NCI-H510A (cell line): ENCODE results near the gene SMIM10L2A.
"Not testable (repeated sequence)": the region's sequence is repeated elsewhere in the genome, so short reads cannot be mapped to it uniquely, and the experiment has no call there.

Experiments
- DNase-seq: peaks from one replicate; lab custom pipeline; 2025; lab: John Stamatoyannopoulos, UW

Gene SMIM10L2A

DNA sequence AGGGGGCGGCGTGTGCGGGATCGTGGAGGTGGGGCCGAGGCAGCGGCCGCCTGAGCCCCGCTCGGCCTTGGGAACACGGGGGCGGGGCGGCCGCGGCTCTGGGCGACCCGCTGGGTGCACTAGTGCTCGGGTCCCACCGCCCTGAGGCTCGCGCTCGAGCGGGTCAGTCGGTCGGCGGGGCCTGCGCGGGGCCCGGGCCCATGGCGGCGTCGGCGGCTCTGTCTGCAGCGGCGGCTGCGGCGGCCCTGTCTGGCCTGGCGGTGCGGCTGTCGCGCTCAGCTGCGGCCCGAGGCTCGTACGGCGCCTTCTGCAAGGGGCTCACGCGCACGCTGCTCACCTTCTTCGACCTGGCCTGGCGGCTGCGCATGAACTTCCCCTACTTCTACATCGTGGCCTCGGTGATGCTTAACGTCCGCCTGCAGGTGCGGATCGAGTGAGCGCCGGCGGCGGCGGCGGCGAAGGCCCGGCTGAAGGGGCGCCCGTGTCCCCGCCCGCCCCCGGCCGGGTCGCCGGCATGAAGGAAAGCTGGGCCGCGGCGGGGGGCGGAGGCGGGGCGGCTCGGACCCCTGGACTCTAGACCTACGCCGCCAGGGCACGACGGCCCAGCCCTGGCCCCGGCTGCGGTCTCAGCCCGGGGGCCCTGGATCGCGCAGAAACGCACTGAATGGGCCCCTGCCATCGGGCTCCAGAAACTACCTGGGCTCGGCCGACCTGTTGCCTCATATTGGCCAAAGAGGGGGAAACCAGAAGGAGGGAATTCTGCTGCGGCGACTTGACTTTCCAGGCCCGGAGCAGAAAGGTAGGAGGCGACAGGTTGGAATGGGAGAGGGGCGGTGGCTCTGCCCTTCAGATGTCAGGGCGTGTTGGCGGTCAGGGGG, at the start of gene SMIM10L2A:
SMIM10L2A (plus strand) TSS at position 13 of the 878 bp plus-strand sequence; CDS start at position 201, 188 bp downstream.
- DNase-seq, result no peak

DNA sequence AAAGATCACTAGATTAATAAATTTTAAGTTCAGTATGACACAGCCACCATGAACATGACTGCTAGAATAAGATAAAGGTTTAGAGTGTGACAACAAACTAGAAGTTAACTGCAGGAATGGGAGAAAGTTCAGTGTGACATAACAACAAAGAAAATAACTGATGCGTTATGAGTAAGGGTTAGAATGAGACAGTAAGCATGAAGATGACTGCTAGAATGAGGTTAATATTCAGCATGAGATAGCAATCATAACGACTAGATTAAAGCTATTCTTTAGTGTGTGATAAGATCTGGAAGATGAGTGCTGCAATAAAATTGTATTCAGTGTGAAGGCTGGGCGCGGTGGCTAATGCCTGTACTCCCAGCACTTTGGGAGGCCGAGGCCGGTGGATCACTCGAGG, 48.4 kb upstream of the SMIM10L2A start:
- no peak for DNase-seq

DNA sequence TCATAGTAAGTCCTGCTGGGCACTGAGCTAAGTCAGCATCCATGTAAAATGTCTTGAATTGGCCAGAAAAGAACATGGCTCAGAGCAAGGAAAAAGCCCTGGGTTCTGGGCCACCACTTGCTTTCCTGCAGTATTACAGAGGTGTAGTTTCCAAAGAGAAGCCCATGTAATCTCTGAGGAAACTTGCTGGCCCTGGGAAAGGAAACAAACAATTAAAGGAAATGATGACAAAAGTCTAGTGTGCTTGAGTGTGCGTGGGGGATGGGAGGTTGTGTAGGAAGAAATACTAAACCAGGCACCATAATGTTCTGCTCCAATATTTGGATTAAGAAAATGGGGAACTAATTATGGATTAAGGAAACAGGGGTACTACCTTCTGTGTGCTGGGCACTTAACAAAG, 39.5 kb upstream of the SMIM10L2A start:
- DNase-seq, result no peak

DNA sequence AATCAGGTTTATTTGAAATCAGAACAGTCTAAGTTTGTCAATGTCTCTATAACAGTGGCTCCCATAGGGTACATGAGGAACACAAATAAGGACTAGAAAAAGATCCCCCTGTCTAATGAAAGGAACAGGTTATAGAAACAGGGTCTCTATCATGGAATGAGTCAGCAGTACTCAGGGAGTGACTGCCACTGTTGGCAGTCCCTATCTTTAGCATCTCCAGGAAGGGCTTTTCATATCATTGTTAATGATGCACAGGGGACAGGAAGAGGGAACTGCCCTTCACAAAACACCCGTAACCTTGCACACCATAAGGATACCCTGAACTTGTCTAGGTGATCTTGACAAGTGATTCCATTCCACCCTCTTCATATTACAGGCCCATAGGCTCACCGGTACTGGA, 38.5 kb upstream of the SMIM10L2A start:
- DNase-seq, result no peak

DNA sequence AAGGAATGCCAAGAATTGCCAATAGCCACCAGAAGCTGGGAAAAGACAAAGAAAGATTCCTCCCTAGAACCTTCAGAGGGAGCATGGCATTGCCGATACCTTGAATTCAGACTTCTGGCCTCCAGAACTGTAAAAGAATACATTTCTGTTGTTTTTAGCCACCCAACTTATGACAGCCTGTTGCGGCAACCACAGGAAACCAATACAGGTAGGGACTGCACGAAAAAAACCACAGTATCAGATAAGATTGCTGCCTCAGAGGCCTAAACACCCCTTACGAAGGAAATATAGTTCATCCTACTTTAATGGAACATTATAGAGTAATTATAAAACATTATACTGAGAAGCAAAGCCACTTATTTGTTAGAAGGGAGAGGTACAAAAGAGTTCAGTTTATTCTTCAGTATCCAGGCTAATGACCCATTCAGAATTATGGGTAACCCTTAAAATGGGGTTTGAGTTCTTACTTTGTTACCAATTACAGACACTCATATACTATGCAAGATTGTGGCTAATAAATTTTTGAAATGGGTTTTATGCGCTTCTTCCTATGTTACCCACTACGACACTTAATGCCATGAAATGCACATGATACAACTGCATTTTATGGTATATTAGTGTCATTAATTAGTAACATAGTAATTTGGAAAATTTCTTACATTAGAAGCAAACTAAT, 37.4 kb upstream of the SMIM10L2A start:
- DNase-seq, result no peak

DNA sequence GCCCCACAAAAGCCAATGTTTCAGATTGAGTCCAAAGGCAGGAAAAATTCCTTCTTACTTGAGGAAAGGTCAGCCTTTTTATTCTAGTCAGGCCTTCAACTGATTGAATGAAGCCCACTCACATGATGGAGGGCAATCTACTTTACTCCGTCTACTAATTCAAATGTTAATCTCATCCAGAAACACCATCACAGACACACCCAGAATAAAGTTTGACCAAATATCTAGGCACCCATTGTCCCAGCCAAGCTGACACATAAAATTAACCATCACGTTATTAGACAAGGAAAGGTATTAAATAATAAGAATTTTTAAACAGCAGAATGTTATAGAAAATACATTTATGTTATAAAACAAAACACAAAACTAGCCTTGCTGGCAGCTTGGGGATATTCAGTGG, 32.9 kb upstream of the SMIM10L2A start:
- DNase-seq, result no peak

DNA sequence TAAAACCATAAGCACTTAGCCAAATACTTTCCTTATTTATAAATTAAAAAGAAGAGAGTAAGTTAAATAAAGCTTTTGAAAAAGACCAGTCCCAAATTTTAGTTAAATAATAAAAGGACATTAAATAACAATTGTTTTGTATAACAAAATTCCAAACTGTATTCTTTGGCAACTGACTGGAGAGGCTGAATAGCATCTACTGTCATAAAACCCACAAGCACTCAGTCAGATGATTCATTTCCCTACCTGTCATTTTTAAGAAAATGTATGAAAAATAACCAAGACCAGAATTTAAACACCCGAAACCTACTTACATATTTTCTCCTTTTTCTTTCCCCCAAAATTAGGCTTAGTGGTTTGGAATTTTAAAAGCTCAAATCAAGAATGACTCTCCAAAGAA, 32.5 kb upstream of the SMIM10L2A start:
- DNase-seq, result no peak

DNA sequence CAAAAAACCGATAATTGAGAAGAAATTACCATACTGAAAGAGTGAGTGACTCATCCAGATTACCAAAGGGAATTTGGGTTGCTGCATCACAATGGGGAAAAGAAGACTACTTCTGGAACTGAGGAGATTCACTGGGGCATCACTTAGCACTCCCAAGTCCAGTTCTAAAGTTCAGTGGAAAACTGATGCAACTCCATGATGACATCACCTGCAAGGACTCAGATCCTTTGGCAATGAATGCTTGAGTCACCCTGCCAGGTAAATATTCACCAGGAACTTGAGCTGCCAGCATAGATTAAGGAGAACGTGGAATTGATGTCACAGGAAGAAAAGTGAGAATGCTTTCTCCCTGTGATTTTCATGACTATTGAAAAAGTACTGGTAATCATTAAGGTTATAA, 32.0 kb upstream of the SMIM10L2A start:
- DNase-seq, result no peak

DNA sequence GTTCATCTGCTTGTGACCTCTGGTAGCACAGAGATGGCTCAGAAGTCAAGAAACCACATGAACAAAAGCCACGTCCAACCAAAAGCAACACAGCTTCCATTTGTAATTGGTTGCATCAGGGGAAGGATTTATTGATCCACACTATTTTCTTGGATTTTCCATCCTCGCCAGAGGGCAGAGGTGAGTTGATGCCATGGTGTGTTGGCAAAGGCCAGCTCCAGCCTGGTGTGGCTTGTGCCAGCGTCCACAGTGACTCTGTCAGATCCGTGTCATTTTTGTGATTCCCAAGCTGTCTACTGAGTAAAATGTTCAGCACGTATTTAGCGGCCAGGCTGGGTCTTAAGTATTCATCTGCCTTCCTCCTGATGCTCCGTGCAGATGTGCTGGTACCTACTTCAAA, 30.0 kb upstream of the SMIM10L2A start:
- no peak for DNase-seq

DNA sequence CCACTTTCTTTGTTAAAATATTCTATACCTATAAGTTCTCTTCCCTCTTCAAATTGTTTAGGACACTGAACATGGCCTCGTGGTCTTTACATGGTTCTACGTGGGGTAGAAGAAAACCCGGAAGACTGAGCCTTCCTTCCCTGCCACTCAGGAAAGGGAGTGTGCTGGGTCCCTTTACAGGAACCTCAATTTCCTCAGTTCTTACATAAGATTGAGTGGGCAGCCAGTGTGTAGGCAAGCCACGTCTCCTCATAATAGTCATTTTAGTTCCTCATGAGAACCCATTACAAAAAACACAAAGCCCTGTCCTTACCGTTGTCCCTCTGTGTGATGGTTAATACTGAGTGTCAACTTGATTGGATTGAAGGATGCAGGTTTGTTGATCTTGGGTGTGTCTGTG, 28.7 kb upstream of the SMIM10L2A start:
- no peak for DNase-seq

DNA sequence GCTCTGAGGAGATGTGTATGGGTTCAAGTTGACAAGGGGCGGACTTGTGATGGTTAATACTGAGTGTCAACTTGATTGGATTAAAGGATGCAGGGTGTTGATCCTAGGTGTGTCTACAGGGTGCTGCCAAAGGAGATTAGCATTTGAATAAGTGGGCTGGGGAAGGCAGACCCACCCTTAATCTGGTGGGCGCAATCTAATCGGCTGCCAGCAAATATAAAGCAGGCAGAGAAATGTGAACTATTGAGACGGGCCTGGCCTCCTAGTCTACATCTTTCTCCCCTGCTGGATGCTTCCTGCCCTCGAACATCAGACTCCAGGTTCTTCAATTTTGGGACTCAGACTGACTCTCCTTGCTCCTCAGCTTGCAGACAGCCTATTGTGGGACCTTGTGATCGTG, 26.7 kb upstream of the SMIM10L2A start:
- no peak for DNase-seq

DNA sequence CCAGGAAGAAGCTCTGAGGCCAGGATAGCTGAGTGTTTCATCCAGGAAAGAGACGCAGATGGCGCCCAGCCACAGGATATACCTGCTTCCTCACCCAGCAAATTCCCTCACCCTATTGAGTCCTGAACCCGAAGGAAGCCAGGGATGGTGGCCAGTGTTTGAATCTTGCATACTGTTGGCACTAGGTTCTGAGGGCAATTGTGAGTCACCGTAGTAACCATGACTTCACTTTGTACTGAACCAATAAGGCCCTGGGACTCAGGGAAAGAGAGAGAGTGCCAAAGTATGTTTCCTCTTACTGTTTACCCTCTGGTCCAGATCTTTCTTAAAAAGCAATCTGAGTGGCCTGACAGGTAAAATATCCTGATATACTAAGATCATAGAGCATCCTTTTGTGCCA, 25.6 kb upstream of the SMIM10L2A start:
- DNase-seq, result no peak

DNA sequence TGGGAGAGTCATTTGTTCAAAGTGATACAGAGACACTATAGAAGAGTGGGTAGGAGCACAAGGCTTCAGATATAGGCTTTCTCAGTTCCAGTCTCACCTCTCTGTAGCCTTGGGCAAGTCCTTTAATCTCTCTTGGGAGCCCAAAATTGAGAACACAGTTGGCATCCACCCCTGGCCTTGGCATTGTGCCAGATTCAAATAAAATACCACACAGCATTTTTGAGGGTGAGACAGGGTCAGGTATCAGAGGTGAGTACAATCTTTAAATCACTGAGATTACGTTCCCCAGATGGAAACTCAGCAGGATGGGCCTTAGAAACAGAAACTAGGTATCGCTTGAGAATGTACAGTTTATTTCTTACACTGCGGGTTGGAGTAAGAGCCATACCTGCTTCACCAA, 25.2 kb upstream of the SMIM10L2A start:
- DNase-seq, result no peak

DNA sequence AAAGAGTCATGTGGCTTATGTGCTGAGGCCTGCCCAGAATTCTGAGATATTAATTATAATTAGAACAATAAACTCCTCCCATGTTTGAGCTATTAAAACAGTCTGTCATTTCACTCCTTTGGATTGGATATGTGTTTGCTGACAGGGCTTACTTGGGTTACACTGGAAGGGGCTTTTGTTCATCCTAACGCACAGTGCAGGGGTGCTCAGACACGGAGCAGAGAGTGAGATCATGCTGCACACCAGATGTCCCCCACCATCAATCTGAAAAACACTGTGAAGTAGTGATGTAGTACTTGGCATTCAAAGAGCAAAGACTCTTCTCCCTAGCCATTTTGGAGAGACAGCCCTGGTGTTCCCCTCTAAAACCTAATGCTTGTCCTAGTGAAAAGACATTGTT, 24.1 kb upstream of the SMIM10L2A start:
- DNase-seq, result no peak

DNA sequence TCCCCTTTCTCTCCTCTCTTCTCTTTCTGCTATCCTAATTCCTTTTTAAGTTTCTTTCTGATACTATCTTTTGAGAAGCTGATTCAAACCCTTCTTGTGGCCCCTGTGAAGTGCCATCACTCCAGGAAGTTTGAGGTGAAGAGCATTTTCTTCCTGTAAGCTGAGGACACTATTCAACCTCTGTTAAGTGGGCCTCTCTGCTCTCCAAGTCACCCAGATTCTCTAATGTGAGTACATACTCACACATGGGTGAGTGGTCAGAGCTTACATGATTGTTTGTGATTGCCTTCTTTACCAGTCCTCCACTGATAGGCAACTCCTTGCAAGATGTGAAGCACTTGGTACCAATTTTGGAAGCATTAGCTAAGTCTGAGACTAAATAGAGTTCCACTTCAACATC, 18.4 kb upstream of the SMIM10L2A start:
- DNase-seq, result no peak

DNA sequence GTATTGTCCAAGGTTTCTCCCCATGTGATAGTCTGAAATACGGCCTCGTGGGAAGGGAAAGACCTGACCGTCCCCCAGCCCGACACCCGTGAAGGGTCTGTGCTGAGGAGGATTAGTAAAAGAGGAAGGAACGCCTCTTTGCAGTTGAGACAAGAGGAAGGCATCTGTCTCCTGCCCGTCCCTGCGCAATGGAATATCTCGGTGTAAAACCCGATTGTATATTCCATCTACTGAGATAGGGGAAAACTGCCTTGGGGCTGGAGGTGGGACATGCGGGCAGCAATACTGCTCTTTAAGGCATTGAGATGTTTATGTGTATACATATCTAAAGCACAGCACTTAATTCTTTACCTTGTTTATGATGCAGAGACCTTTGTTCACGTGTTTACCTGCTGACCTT, 15.3 kb upstream of the SMIM10L2A start:
- DNase-seq, result not testable (repeated sequence)

DNA sequence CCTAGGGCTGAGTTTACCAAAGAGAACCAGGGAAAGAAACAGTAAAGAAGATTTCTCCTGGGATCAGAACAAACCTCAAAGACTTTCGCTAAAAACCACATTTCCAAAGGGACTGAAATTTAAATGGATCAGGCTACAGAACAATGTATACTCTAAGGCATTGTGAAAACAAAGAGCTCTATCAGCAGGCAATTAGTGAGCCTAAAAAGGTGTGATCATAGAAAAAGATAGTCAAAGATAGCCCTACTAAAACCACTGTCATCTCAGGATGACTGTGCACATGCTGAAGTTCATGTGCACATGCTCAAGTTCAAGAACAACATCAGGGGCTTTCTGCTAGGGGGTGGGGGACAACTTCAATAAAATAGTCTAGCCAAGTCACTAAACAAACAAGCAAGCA, 12.9 kb upstream of the SMIM10L2A start:
- DNase-seq, result no peak

DNA sequence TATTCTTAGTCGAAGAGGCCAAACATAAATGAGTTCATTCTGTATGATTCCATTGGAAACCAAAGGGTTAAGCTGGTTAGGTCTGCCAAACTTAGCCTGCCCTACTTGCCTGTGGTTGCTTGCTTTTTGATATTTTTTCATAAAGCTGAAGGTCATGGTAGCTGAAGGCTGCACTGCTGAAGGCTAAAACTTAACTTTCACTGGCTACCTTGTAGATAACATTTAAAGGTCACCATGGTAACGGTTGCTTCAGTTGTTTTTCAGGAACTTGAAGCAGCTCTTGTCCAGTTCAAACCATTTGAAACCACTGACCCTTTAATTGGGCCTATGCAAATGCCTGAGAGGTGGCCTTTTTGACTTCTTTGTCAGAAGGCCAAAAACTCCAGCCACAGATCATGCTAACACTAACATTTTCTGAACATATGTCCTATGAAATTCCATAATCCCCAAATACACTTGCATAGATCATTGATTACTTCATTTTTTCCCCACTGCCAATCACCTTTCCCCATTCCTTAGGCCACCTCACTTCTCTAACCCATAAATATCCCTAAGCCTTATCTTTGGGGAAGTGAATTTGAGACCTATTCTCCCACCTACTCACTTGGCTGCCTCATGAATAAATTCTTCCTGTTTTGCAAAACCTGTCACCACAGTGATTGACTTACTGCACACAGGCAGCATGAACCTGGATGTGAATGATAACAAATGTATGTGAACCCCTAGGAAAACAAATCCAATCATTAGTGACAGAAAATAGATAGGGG, 10.7 kb upstream of the SMIM10L2A start:
- DNase-seq, result no peak

DNA sequence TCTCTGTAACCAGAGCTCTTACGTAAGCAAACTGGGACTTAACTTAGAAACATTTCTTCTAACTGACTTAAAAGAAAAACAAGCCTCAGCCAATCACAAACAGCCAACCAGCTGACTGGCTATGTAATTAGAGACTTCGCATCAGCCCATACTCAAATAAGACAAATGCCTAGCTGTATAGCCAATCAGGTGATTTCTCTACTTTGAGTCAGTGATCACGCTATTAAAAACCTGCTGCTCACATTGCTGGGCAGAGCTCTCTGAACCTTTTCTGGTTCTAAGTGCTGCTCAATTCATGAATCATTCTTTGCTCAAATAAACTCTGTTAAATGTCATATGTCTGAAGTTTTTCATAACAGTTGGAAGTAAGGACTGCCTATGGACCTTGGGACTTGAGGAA, 9.9 kb upstream of the SMIM10L2A start:
- DNase-seq, result no peak

DNA sequence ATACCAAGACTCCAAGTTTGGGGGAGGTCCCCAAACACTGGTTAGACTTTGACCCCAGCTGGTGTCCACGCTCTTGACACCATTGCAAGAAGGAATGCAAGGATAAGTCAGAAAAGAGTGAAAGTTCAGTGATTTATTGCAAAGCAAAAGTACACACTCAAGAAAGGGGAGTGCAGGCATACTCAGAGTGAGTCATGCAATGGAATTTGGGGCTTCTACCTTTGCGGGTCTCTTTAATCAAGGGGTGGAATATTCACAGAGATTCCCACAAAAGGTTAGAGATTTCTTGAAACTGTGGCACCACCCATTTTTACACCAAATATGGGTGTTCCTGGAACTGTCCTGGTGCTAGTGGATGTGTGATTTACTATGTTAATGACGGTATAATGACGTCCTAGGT, 5.2 kb upstream of the SMIM10L2A start:
- no peak for DNase-seq

DNA sequence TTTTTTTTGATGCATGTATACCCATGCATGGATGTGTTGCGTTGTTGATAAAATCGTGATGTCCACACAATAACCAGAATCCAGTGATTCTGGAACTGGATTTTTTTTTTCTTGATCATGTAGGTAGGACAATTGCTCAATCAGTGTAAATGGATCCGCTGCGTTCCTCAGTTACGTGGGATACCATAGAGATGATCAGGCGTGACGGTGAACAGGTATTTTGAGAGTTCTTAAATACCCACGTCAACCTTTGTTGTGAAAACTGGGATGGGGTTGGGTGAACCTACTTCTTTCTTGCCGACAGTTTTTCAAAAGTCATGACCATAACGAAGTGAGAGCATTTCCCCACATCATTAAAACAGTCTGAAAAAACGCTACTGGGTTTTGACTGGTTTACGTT, 913 bp upstream of the SMIM10L2A start:
- no peak for DNase-seq

DNA sequence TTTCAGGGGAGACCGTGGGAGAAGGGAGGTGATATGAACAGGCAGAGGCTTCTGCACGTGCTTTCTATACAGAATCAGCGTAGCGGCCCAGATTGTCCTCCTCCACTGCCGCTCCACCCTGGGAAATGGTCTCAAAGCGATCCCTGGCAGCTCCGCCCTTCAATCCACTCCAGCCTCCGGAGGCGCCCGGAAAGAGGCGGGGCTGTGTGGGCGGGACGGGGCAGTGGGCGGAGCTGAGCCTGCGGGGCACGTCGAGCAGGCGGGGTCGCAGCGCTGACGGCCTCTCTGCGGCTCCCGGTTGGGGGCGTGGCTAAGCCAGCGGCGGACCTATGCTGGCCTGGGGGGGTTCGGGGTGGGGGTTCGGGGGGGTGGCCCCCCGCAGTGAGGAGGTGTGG, 210 bp upstream of the SMIM10L2A start:
- DNase-seq, result peak; percentile 52

DNA sequence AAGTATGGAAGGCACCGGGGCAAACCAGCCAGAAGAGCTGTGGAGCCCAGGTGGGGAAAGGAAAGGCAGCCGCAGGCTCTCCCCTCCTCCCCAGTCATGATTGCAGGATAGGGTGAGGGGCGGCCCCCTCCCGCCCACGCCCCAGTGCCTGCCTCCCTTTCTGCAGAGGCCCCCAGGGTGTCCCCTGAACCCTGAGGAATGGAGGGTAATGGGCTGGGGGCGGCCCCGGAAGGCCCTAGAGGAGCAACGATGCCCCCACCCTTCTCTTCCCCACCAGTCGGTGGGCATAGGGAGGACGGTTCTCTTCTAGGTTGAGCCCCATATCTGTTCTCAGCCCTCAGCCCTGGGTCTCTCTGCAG, 1.0 kb downstream of the SMIM10L2A start:
- DNase-seq, result not testable (repeated sequence)
